T-helper 1 cell (primary cell): ENCODE measurements around the gene TCEA2.
"Not testable (repeated sequence)": the region's sequence is repeated elsewhere in the genome, so short reads cannot be mapped to it uniquely, and the experiment has no call there.

ENCODE experiments used
- DNase-seq, 5 donors: peaks; one replicate each; pipeline ENCODE4 v3.0.0-alpha.2; 2012 to 2020

The TCEA2 gene

GRCh38 chr20:64080013-64080812 lies 17.2 kb downstream of the TCEA2 start, which contains the start of gene OPRL1:
Gene OPRL1, plus strand, starts transcription at chr20:64080082. Its CDS starts 12,639 bp downstream, at chr20:64092721.
- peak in 4 of 5 donors; percentile 39 to 56 (median 50) for DNase-seq

- no peak for DNase-seq
Measured at GRCh38 chr20:64080813-64081623, 18.0 kb downstream of the TCEA2 start.

- DNase-seq: no peak
Measured at GRCh38 chr20:64081624-64081964, 18.6 kb downstream of the TCEA2 start.

GRCh38 chr20:64082126-64082731 lies 19.2 kb downstream of the TCEA2 start:
- DNase-seq: no peak

GRCh38 chr20:64082820-64083377 lies 19.9 kb downstream of the TCEA2 start:
- no peak for DNase-seq

GRCh38 chr20:64083378-64083803 lies 20.4 kb downstream of the TCEA2 start:
- peak; percentile 40 to 75 (median 58) for DNase-seq

- DNase-seq: no peak
Measured at GRCh38 chr20:64083804-64084684, 21.0 kb downstream of the TCEA2 start, which contains the start of gene LKAAEAR1. Gene LKAAEAR1, minus strand, starts transcription at chr20:64084398. Its CDS starts 179 bp downstream, at chr20:64084219.

GRCh38 chr20:64084685-64085152 lies 21.7 kb downstream of the TCEA2 start:
- DNase-seq: no peak

GRCh38 chr20:64086801-64087200 lies 23.8 kb downstream of the TCEA2 start:
- DNase-seq: no peak

GRCh38 chr20:64087226-64087825 lies 24.3 kb downstream of the TCEA2 start:
- DNase-seq: not testable (repeated sequence)

GRCh38 chr20:64088586-64088985 lies 25.6 kb downstream of the TCEA2 start:
- DNase-seq: not testable (repeated sequence)

- no peak for DNase-seq
Measured at GRCh38 chr20:64090165-64090564, 27.2 kb downstream of the TCEA2 start.

- no peak for DNase-seq
Measured at GRCh38 chr20:64091340-64091739, 28.3 kb downstream of the TCEA2 start.

GRCh38 chr20:64091770-64092169 lies 28.8 kb downstream of the TCEA2 start:
- no peak for DNase-seq

- no peak for DNase-seq
Measured at GRCh38 chr20:64092258-64093012, 29.4 kb downstream of the TCEA2 start.

GRCh38 chr20:64093013-64093503 lies 30.1 kb downstream of the TCEA2 start:
- DNase-seq: no peak

GRCh38 chr20:64095455-64095854 lies 32.5 kb downstream of the TCEA2 start:
- no peak for DNase-seq

GRCh38 chr20:64095927-64096326 lies 32.9 kb downstream of the TCEA2 start:
- DNase-seq: no peak

- no peak for DNase-seq
Measured at GRCh38 chr20:64096535-64096934, 33.5 kb downstream of the TCEA2 start.

GRCh38 chr20:64098471-64099013 lies 35.5 kb downstream of the TCEA2 start:
- no peak for DNase-seq
